IMR-90 (cell line): Measurements from ENCODE around the gene LRRTM4. TPM values are rescaled to one million over a fixed set of nuclear protein-coding genes. Genes with fewer than 3 reads are reported as not detected.

Experiments used
- ATAC-seq: fragments of 200-7000 bp; cut with Tn5 transposase; 2 replicates; pipeline ENCODE4 v1.9.1; 2020; ENCODE audit warnings: low read depth, mild to moderate bottlenecking, moderate library complexity
- BruUV-seq: library from RNA; stranded (reverse); fragments of 400-500 nt; replicated peaks from 2 replicates; lab custom pipeline; 2021; lab: Mats Ljungman, UMichigan
- CTCF ChIA-PET: fragments of 300-600 bp; formaldehyde crosslinking; extraction: SDS; loops from one replicate; lab custom pipeline; 2021; ENCODE audit warnings: antibody characterized with exemption; lab: Yijun Ruan, JAX
- POLR2A ChIA-PET: fragments of 300-600 bp; sonication (Branson Sonifier 250); formaldehyde crosslinking; loops from one replicate; lab custom pipeline; 2022; ENCODE audit warnings: antibody characterized with exemption; ENCODE audit not compliant: unreplicated experiment; lab: Charles Lee
- DNase-seq: peaks from one replicate; pipeline ENCODE4 v3.0.0; 2013
- H2AFZ ChIP-seq: replicated peaks from 2 replicates; pipeline ENCODE3; 2013; ENCODE audit warnings: low read length, mild to moderate bottlenecking; ENCODE audit not compliant: poor library complexity
- H2AK5ac ChIP-seq: 2 replicates; pipeline ENCODE4 v1.6.1; 2013; ENCODE audit warnings: low read depth, low read length, inconsistent platforms
- H2AK9ac ChIP-seq: replicated peaks from 2 replicates; pipeline ENCODE3; 2013; ENCODE audit warnings: mild to moderate bottlenecking, low read depth, low read length, moderate library complexity; ENCODE audit not compliant: poor library complexity
- H2BK120ac ChIP-seq: 2 replicates; pipeline ENCODE4 v1.6.1; 2013; ENCODE audit warnings: low read depth, low read length, inconsistent platforms
- H2BK15ac ChIP-seq: 3 replicates; pipeline ENCODE4 v1.6.1; 2013; ENCODE audit warnings: low read depth, low read length, inconsistent platforms
- H2BK20ac ChIP-seq: 2 replicates; pipeline ENCODE4 v1.6.1; 2013; ENCODE audit warnings: low read depth, mild to moderate bottlenecking, inconsistent platforms, low read length, moderate library complexity
- H2BK5ac ChIP-seq: 2 replicates; pipeline ENCODE4 v1.6.1; 2013; ENCODE audit warnings: mild to moderate bottlenecking, low read depth, low read length, inconsistent platforms; ENCODE audit not compliant: poor library complexity, severe bottlenecking
- H3K14ac ChIP-seq: replicated peaks from 2 replicates; pipeline ENCODE4 v1.6.1; 2013; ENCODE audit warnings: low read depth, low read length, inconsistent platforms
- H3K18ac ChIP-seq: 2 replicates; pipeline ENCODE4 v1.6.1; 2013; ENCODE audit warnings: low read depth, low read length, control low read depth
- H3K23ac ChIP-seq: 2 replicates; pipeline ENCODE4 v1.6.1; 2013; ENCODE audit warnings: low read depth, low read length, inconsistent platforms
- H3K27ac ChIP-seq: 2 replicates; pipeline ENCODE4 v1.5.1; 2013; ENCODE audit warnings: mild to moderate bottlenecking, control low read depth, low read length; ENCODE audit not compliant: insufficient read depth
- H3K27me3 ChIP-seq: 2 replicates; pipeline ENCODE4 v1.6.1; 2013; ENCODE audit warnings: low read length; ENCODE audit not compliant: control insufficient read depth, insufficient read depth
- H3K36me3 ChIP-seq: 2 replicates; pipeline ENCODE4 v1.6.1; 2013; ENCODE audit warnings: low read length, mixed read lengths; ENCODE audit not compliant: control insufficient read depth, insufficient read depth
- H3K4ac ChIP-seq: 2 replicates; pipeline ENCODE4 v1.6.1; 2013; ENCODE audit warnings: low read depth, low read length, inconsistent platforms
- H3K4me1 ChIP-seq: 2 replicates; pipeline ENCODE4 v1.6.1; 2013; ENCODE audit warnings: low read length, mixed read lengths; ENCODE audit not compliant: control insufficient read depth, insufficient read depth
- H3K4me2 ChIP-seq: 2 replicates; pipeline ENCODE4 v1.6.1; 2013; ENCODE audit warnings: low read depth, mild to moderate bottlenecking, control low read depth, low read length, moderate library complexity
- H3K4me3 ChIP-seq: 2 replicates; pipeline ENCODE4 v1.5.1; 2013; ENCODE audit warnings: low read depth, mild to moderate bottlenecking, control low read depth, low read length, moderate library complexity; ENCODE audit not compliant: insufficient read depth
- H3K56ac ChIP-seq: 2 replicates; pipeline ENCODE4 v1.6.1; 2013; ENCODE audit warnings: low read length, inconsistent platforms; ENCODE audit not compliant: insufficient read depth; ENCODE audit errors: extremely low read depth
- H3K79me1 ChIP-seq, 2 experiments: 2 replicates each; pipeline ENCODE4 v1.6.1; 2013; ENCODE audit warnings: low read length in 2 of 2, inconsistent platforms in 1 of 2, low read depth in 1 of 2
- H3K9ac ChIP-seq: 2 replicates; pipeline ENCODE4 v1.6.1; 2013; ENCODE audit warnings: low read depth, low read length, control low read depth
- H3K9me1 ChIP-seq: 2 replicates; pipeline ENCODE4 v1.6.1; 2013; ENCODE audit warnings: low read length, inconsistent platforms; ENCODE audit not compliant: insufficient read depth
- H3K9me3 ChIP-seq: 2 replicates; pipeline ENCODE4 v1.6.1; 2013; ENCODE audit warnings: low read length; ENCODE audit not compliant: control insufficient read depth, insufficient read depth
- H4K20me1 ChIP-seq: 2 replicates; pipeline ENCODE4 v1.6.1; 2013; ENCODE audit warnings: low read length, inconsistent platforms; ENCODE audit not compliant: insufficient read depth
- H4K5ac ChIP-seq: 2 replicates; pipeline ENCODE4 v1.6.1; 2013; ENCODE audit warnings: mild to moderate bottlenecking, low read depth, low read length, control low read depth
- H4K8ac ChIP-seq, 2 experiments: 2 replicates each; pipeline ENCODE4 v1.6.1; 2013; ENCODE audit warnings: low read depth in 2 of 2, low read length in 2 of 2, control low read depth in 1 of 2, inconsistent platforms in 1 of 2
- H4K91ac ChIP-seq: 2 replicates; pipeline ENCODE4 v1.6.1; 2013; ENCODE audit warnings: low read depth, low read length, inconsistent platforms; ENCODE audit not compliant: insufficient read depth
- BHLHE40 ChIP-seq: fragments of 150-350 bp; IDR thresholded peaks from 2 replicates; pipeline ENCODE4 v1.6.1; 2016; ENCODE audit warnings: mild to moderate bottlenecking, low read depth, low read length
- CEBPB ChIP-seq: IDR thresholded peaks from 2 replicates; pipeline ENCODE4 v1.6.1; 2012; ENCODE audit warnings: low read depth, low read length, improper control_type of control experiment
- CHD1 ChIP-seq: IDR thresholded peaks from 2 replicates; pipeline ENCODE4 v1.6.1; 2012; ENCODE audit warnings: low read depth, low read length, improper control_type of control experiment
- FOS ChIP-seq: fragments of 150-350 bp; IDR thresholded peaks from 2 replicates; pipeline ENCODE4 v1.6.1; 2016; ENCODE audit warnings: low read depth, low read length
- MAFK ChIP-seq: IDR thresholded peaks from 2 replicates; pipeline ENCODE4 v1.6.1; 2012; ENCODE audit warnings: low read depth, low read length, improper control_type of control experiment
- MAZ ChIP-seq: IDR thresholded peaks from 2 replicates; pipeline ENCODE4 v1.6.1; 2012; ENCODE audit warnings: low read depth, mild to moderate bottlenecking, low read length, improper control_type of control experiment, moderate library complexity, borderline replicate concordance
- MXI1 ChIP-seq: IDR thresholded peaks from 2 replicates; pipeline ENCODE4 v1.6.1; 2012; ENCODE audit warnings: low read depth, mild to moderate bottlenecking, low read length, moderate library complexity, borderline replicate concordance
- NFE2L2 ChIP-seq: fragments of 150-350 bp; IDR thresholded peaks from 2 replicates; pipeline ENCODE4 v1.6.1; 2016; ENCODE audit warnings: low read depth, mild to moderate bottlenecking, low read length
- POLR2A ChIP-seq: IDR thresholded peaks from 2 replicates; pipeline ENCODE4 v1.6.1; 2012; ENCODE audit warnings: mild to moderate bottlenecking, low read depth, low read length
- RAD21 ChIP-seq: IDR thresholded peaks from 2 replicates; pipeline ENCODE4 v1.6.1; 2012; ENCODE audit warnings: low read length, improper control_type of control experiment
- RCOR1 ChIP-seq: IDR thresholded peaks from 2 replicates; pipeline ENCODE4 v1.6.1; 2012; ENCODE audit warnings: mild to moderate bottlenecking, low read length, improper control_type of control experiment; ENCODE audit not compliant: insufficient replicate concordance
- RFX5 ChIP-seq: IDR thresholded peaks from 2 replicates; pipeline ENCODE4 v1.8.0; 2012; ENCODE audit warnings: low read depth, mild to moderate bottlenecking, low read length, moderate library complexity
- SMC3 ChIP-seq: fragments of 150-350 bp; IDR thresholded peaks from 2 replicates; pipeline ENCODE4 v1.6.1; 2016; ENCODE audit warnings: low read depth, mild to moderate bottlenecking, antibody characterized with exemption, low read length, moderate library complexity
- WGBS, 2 experiments: methylation state at CpG; one replicate each; pipeline versions ENCODE4 v1.1.5 to v1.1.7; 2013; ENCODE audit warnings: missing lambda C conversion rate in 2 of 2; ENCODE audit not compliant: insufficient read length in 1 of 2; ENCODE audit errors: extremely low coverage in 2 of 2; 5-methylcytosine and 5-hydroxymethylcytosine counted together
- dilution Hi-C: fragments of 300-500 bp; cut with HindIII; formaldehyde crosslinking; loops from one replicate; pipeline ENCODE4 v1.14.3; 2018; ENCODE audit warnings: low sequenced_read_pairs; ENCODE audit not compliant: unreplicated experiment
- in situ Hi-C: fragments of 300-500 bp; cut with MboI; formaldehyde crosslinking; loops from 3 replicates; pipeline ENCODE4 v1.14.3; 2019; ENCODE audit warnings: low sequenced_read_pairs, inconsistent platforms, mixed read lengths
- intact Hi-C: fragments of 100-400 bp; cut with micrococcal nuclease; formaldehyde crosslinking; loops from 2 replicates; pipeline ENCODE4 v1.10.0; 2022
- polyA plus RNA-seq, 3 experiments: library from polyadenylated mRNA; depleted of rRNA; stranded (reverse); fragments of >200 nt; gene quantifications; 2 replicates each; pipeline ENCODE4 v1.2.3, GENCODE V29; 2012; ENCODE audit warnings: low replicate concordance in 1 of 3
- total RNA-seq: library from RNA; depleted of rRNA; stranded (reverse); fragments of >200 nt; gene quantifications from 2 replicates; pipeline ENCODE4 v1.2.3, GENCODE V29; 2012
- TF ChIP-seq, protein P1 (sequence below): fragments of 150-350 bp; IDR thresholded peaks from 2 replicates; pipeline ENCODE4 v1.6.1; 2017; ENCODE audit warnings: mild to moderate bottlenecking, antibody characterized with exemption, low read length, low read depth
- TF ChIP-seq, protein P2 (sequence below): fragments of 150-350 bp; IDR thresholded peaks from 2 replicates; pipeline ENCODE4 v1.6.1; 2016; ENCODE audit warnings: low read depth, mild to moderate bottlenecking, low read length, moderate library complexity, borderline replicate concordance

The LRRTM4 gene
- total and polyA plus RNA-seq, 2 of the 4 experiments (the other 2 are of a cell fraction): not detected

DNA sequence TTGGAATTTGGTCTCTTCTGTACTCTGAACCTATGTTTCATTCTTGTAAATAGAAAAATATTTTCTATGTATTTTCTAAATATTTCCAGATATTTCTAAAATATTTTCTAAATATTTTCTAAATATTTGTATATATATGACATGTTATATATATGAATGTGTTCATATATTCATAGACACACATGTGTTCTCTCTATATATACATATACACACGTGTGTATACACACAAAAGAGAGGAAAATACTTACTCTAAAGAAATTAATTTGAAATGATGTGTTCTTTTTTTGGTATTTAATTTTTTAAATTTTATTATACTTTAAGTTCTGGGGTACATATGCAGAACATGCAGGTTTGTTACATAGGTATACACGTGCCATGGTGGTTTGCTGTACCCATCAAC lies 589.6 kb downstream of the LRRTM4 start:
- H3K4me2 ChIP-seq: no peak overlapping the region
- no peak overlapping the region for H2AFZ ChIP-seq
- no peak overlapping the region for H3K27ac ChIP-seq
- ATAC-seq (no peak), DNase-seq (no peak)
- H2BK20ac ChIP-seq: no peak overlapping the region
- no peak overlapping the region for H4K5ac ChIP-seq
- H2BK15ac ChIP-seq: no peak overlapping the region
- no CpG with 5 or more reads among the region's 2 CpGs for WGBS, 2 experiments
- no peak overlapping the region for H2AK5ac ChIP-seq
- H3K23ac ChIP-seq: no peak overlapping the region
- no peak overlapping the region for H3K4me3 ChIP-seq
- intact Hi-C loops: no loop called here
- ChIA-PET CTCF (no interaction called here), POLR2A (no interaction called here)
- no peak overlapping the region for H4K8ac ChIP-seq
- BruUV-seq: no TSS peak
- H3K56ac ChIP-seq: no peak overlapping the region
- no peak overlapping the region for H2AK9ac ChIP-seq
- in situ Hi-C loops: no loop called here
- no peaks in the 10 kb centered on the region for H3K9me3 ChIP-seq
- no peaks in the 10 kb centered on the region for H3K79me1 ChIP-seq
- no peak overlapping the region for H2BK5ac ChIP-seq
- H3K9ac ChIP-seq: no peak overlapping the region
- dilution Hi-C loops: no loop called here
- H4K20me1 ChIP-seq: no peaks in the 10 kb centered on the region
- no peak overlapping the region for H2BK120ac ChIP-seq
- no peak overlapping the region for H3K14ac ChIP-seq
- TF ChIP-seq RCOR1 (no peak), SMC3 (no peak), MAZ (no peak), MXI1 (no peak), RAD21 (no peak), FOS (no peak), CEBPB (no peak), BHLHE40 (no peak), CHD1 (no peak), POLR2A (no peak), MAFK (no peak), RFX5 (no peak), NFE2L2 (no peak)
- TF ChIP-seq, protein P1, sequence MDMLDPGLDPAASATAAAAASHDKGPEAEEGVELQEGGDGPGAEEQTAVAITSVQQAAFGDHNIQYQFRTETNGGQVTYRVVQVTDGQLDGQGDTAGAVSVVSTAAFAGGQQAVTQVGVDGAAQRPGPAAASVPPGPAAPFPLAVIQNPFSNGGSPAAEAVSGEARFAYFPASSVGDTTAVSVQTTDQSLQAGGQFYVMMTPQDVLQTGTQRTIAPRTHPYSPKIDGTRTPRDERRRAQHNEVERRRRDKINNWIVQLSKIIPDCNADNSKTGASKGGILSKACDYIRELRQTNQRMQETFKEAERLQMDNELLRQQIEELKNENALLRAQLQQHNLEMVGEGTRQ: no peak
- TF ChIP-seq, protein P2, sequence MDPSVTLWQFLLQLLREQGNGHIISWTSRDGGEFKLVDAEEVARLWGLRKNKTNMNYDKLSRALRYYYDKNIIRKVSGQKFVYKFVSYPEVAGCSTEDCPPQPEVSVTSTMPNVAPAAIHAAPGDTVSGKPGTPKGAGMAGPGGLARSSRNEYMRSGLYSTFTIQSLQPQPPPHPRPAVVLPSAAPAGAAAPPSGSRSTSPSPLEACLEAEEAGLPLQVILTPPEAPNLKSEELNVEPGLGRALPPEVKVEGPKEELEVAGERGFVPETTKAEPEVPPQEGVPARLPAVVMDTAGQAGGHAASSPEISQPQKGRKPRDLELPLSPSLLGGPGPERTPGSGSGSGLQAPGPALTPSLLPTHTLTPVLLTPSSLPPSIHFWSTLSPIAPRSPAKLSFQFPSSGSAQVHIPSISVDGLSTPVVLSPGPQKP: no peak
- no peaks in the 10 kb centered on the region for H3K36me3 ChIP-seq
- H3K9me1 ChIP-seq: no peaks in the 10 kb centered on the region
- H4K91ac ChIP-seq: no peak overlapping the region
- no peaks in the 10 kb centered on the region for H3K4me1 ChIP-seq
- no peaks in the 10 kb centered on the region for H3K27me3 ChIP-seq
- H3K18ac ChIP-seq: no peak overlapping the region
- H3K4ac ChIP-seq: no peak overlapping the region
